Activated naive CD8-positive, alpha-beta T cell treated with anti-CD3 and anti-CD28 coated beads, Interleukin-2, amount 10 ng/mL, durations not matched to agents 7 days and 5 days (primary cell): Measurements from ENCODE around the gene PEX13. TPM values are rescaled to one million over a fixed set of nuclear protein-coding genes. Genes with fewer than 3 reads are reported as not detected.

Source experiments
- ATAC-seq: fragments of 150-1000 bp; cut with Tn5 transposase; one replicate; pipeline ENCODE4 v1.10.0; 2021; ENCODE audit warnings: low read depth, moderate library complexity
- POLR2A ChIA-PET: fragments of 350-600 bp; sonication (Branson Sonifier 250); formaldehyde crosslinking; loops from one replicate; lab custom pipeline; 2021; ENCODE audit warnings: antibody characterized with exemption; lab: Charles Lee
- DNase-seq: peaks from one replicate; pipeline ENCODE4 v3.0.0; 2021
- H3K27ac Mint-ChIP-seq: one replicate; pipeline ENCODE4 v1.8.0; 2022; ENCODE audit warnings: mild to moderate bottlenecking, mixed read lengths
- H3K27me3 Mint-ChIP-seq: one replicate; pipeline ENCODE4 v1.8.0; 2022; ENCODE audit warnings: mild to moderate bottlenecking, moderate library complexity, mixed read lengths
- H3K36me3 Mint-ChIP-seq: one replicate; pipeline ENCODE4 v1.8.0; 2021; ENCODE audit warnings: mild to moderate bottlenecking, mixed read lengths
- H3K4me1 Mint-ChIP-seq: one replicate; pipeline ENCODE4 v1.8.0; 2021; ENCODE audit warnings: mixed read lengths
- H3K4me3 Mint-ChIP-seq: one replicate; pipeline ENCODE4 v1.8.0; 2022; ENCODE audit warnings: mild to moderate bottlenecking, moderate library complexity, mixed read lengths
- H3K9me3 Mint-ChIP-seq: one replicate; pipeline ENCODE4 v1.8.0; 2021; ENCODE audit warnings: mixed read lengths
- total RNA-seq, 2 experiments: library from RNA; stranded (reverse); gene quantifications; one replicate each; pipeline ENCODE4 v1.2.3, GENCODE V29; 2021

PEX13 gene
- total RNA-seq, 2 experiments from 2014 or later: 16.5 to 20.1 TPM

- H3K9me3 Mint-ChIP-seq: no peaks in the 10 kb centered on the region
- POLR2A ChIA-PET: no interaction called here
- no peaks in the 10 kb centered on the region for H3K27me3 Mint-ChIP-seq
- no peak overlapping the region for H3K4me3 Mint-ChIP-seq
- DNase-seq (no peak), ATAC-seq (no peak)
- H3K27ac Mint-ChIP-seq: no peak overlapping the region
- H3K4me1 Mint-ChIP-seq: no peaks in the 10 kb centered on the region
- peaks cover 21% of the 10 kb centered on the region for H3K36me3 Mint-ChIP-seq
These were observed 40.0 kb downstream of the PEX13 start for GRCh38 chr2:61057562-61057961.

GRCh38 chr2:61059382-61059781, 41.9 kb downstream of the PEX13 start:
- POLR2A ChIA-PET: no interaction called here
- H3K27me3 Mint-ChIP-seq: no peaks in the 10 kb centered on the region

GRCh38 chr2:61065714-61066709, 48.5 kb downstream of the PEX13 start, which contains the start of gene SANBR:
SANBR (plus strand) TSS chr2:61065871; CDS start chr2:61070351, 4,480 bp downstream.
- POLR2A ChIA-PET: interaction anchor here (0.7 to 2.0 kb wide), 3 partner anchors 112 to 184 kb away, joined by 3 to 6 read pairs (median 3); partner anchors contain the start of gene REL
- Mint-ChIP-seq H3K36me3 (peaks cover 4% of the 10 kb centered on the region), H3K27me3 (peaks cover 2% of the 10 kb centered on the region), H3K27ac (peak within 1 kb of the TSS; percentile 87), H3K4me3 (peak within 1 kb of the TSS; percentile 92), H3K9me3 (no peaks in the 10 kb centered on the region), H3K4me1 (peaks cover 6% of the 10 kb centered on the region)
- DNase-seq (peak; percentile 92), ATAC-seq (peak; percentile 99)

More at GRCh38 chr2:61059382-61059781, 41.9 kb downstream of the PEX13 start:
- ATAC-seq: no peak
- H3K9me3 Mint-ChIP-seq: no peaks in the 10 kb centered on the region
- peaks cover 15% of the 10 kb centered on the region for H3K36me3 Mint-ChIP-seq
- DNase-seq: no peak
- no peak overlapping the region for H3K4me3 Mint-ChIP-seq
- H3K4me1 Mint-ChIP-seq: no peaks in the 10 kb centered on the region
- H3K27ac Mint-ChIP-seq: no peak overlapping the region

GRCh38 chr2:61074100-61074499, 56.6 kb downstream of the PEX13 start:
- Mint-ChIP-seq H3K4me3 (no peak overlapping the region), H3K4me1 (peaks cover 1% of the 10 kb centered on the region), H3K9me3 (no peaks in the 10 kb centered on the region)

GRCh38 chr2:61085883-61086282, 68.4 kb downstream of the PEX13 start:
- H3K36me3 Mint-ChIP-seq: peaks cover 13% of the 10 kb centered on the region
- DNase-seq (no peak), ATAC-seq (no peak)
- no peak overlapping the region for H3K4me3 Mint-ChIP-seq
- no peaks in the 10 kb centered on the region for H3K9me3 Mint-ChIP-seq
- peaks cover 1% of the 10 kb centered on the region for H3K4me1 Mint-ChIP-seq
- H3K27ac Mint-ChIP-seq: no peak overlapping the region
- POLR2A ChIA-PET: no interaction called here
- no peaks in the 10 kb centered on the region for H3K27me3 Mint-ChIP-seq

More at GRCh38 chr2:61074100-61074499, 56.6 kb downstream of the PEX13 start:
- peaks cover 18% of the 10 kb centered on the region for H3K36me3 Mint-ChIP-seq
- POLR2A ChIA-PET: no interaction called here
- no peaks in the 10 kb centered on the region for H3K27me3 Mint-ChIP-seq
- ATAC-seq (no peak), DNase-seq (no peak)
- no peak overlapping the region for H3K27ac Mint-ChIP-seq

- Mint-ChIP-seq H3K4me1 (peaks cover 1% of the 10 kb centered on the region), H3K9me3 (no peaks in the 10 kb centered on the region), H3K27ac (no peak overlapping the region), H3K27me3 (no peaks in the 10 kb centered on the region), H3K4me3 (no peak overlapping the region), H3K36me3 (peaks cover 10% of the 10 kb centered on the region)
- ATAC-seq (no peak), DNase-seq (no peak)
- POLR2A ChIA-PET: no interaction called here
These were observed 72.3 kb downstream of the PEX13 start for GRCh38 chr2:61089797-61090196.

GRCh38 chr2:61090386-61090921, 72.9 kb downstream of the PEX13 start:
- Mint-ChIP-seq H3K27me3 (no peaks in the 10 kb centered on the region), H3K36me3 (peaks cover 7% of the 10 kb centered on the region), H3K4me3 (no peak overlapping the region), H3K9me3 (no peaks in the 10 kb centered on the region), H3K27ac (no peak overlapping the region), H3K4me1 (peaks cover 1% of the 10 kb centered on the region)
- ATAC-seq: no peak
- no peak for DNase-seq
- POLR2A ChIA-PET: interaction anchor here (0.7 kb wide), 1 partner anchor 69 kb away, joined by 5 read pairs; no protein-coding TSS in a partner anchor

GRCh38 chr2:61091485-61091884, 74.0 kb downstream of the PEX13 start:
- POLR2A ChIA-PET: interaction anchor here (0.7 kb wide), 2 partner anchors 70 to 158 kb away, joined by 3 to 5 read pairs; no protein-coding TSS in a partner anchor
- H3K27me3 Mint-ChIP-seq: no peaks in the 10 kb centered on the region
- peaks cover 7% of the 10 kb centered on the region for H3K36me3 Mint-ChIP-seq
- DNase-seq (no peak), ATAC-seq (no peak)
- H3K4me3 Mint-ChIP-seq: no peak overlapping the region
- H3K27ac Mint-ChIP-seq: no peak overlapping the region
- H3K4me1 Mint-ChIP-seq: peaks cover 8% of the 10 kb centered on the region
- H3K9me3 Mint-ChIP-seq: peaks cover 3% of the 10 kb centered on the region

- ATAC-seq: no peak
- POLR2A ChIA-PET: interaction anchor here (0.6 kb wide), 1 partner anchor 13 kb away, joined by 4 read pairs; no protein-coding TSS in a partner anchor
- H3K9me3 Mint-ChIP-seq: peaks cover 3% of the 10 kb centered on the region
These were observed 78.9 kb downstream of the PEX13 start for GRCh38 chr2:61096438-61096837.

GRCh38 chr2:61100801-61101200, 83.3 kb downstream of the PEX13 start:
- H3K4me1 Mint-ChIP-seq: peaks cover 7% of the 10 kb centered on the region
- H3K27me3 Mint-ChIP-seq: no peaks in the 10 kb centered on the region
- H3K36me3 Mint-ChIP-seq: peaks cover 9% of the 10 kb centered on the region
- H3K9me3 Mint-ChIP-seq: peaks cover 3% of the 10 kb centered on the region
- POLR2A ChIA-PET: no interaction called here
- no peak overlapping the region for H3K27ac Mint-ChIP-seq
- ATAC-seq (no peak), DNase-seq (no peak)
- no peak overlapping the region for H3K4me3 Mint-ChIP-seq

More at GRCh38 chr2:61096438-61096837, 78.9 kb downstream of the PEX13 start:
- H3K4me3 Mint-ChIP-seq: no peak overlapping the region
- peaks cover 4% of the 10 kb centered on the region for H3K36me3 Mint-ChIP-seq
- H3K4me1 Mint-ChIP-seq: peaks cover 7% of the 10 kb centered on the region
- H3K27me3 Mint-ChIP-seq: no peaks in the 10 kb centered on the region
- DNase-seq: no peak
- no peak overlapping the region for H3K27ac Mint-ChIP-seq

Other genes with a start within 250 kb of the PEX13 start
- gene REL, start 136.1 kb upstream of the PEX13 start, total RNA-seq: 10 to 100 TPM; 27.9 to 28.8 TPM
- 10 to 100 TPM in 1 of 2 experiments, 1 to 10 TPM in 1; 8.0 to 10.6 TPM for gene PUS10, start 535 bp downstream of the PEX13 start, total RNA-seq
- 1 to 10 TPM; 5.8 to 7.0 TPM for gene SANBR, start 48.2 kb downstream of the PEX13 start, total RNA-seq
- gene C2orf74, start 144.5 kb downstream of the PEX13 start, total RNA-seq: 10 to 100 TPM in 1 of 2 experiments, 1 to 10 TPM in 1; 7.6 to 16.1 TPM